ENCODE data around the gene EXOC3L2.

DNA sequence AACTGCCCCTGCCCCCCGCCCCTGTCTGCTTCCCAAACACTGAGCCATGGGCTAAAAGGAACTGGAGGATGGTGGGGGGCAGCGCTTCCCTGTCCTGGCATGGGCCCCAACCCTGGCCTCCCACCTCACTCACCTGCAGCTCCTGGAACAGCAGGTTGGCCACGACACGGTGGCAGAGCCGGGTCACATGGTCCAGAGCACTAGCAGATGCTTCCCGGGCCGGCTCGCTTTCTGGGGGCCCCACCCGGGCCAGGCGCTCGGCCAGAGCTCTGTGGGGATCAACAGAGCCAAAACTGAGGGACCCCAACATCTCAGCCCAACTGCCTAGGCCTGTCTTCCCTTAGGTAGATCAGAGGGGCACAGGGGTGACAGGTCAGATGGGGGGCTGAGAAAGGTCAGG, 20.6 kb downstream of the EXOC3L2 start:
- no peak for TF ChIP-seq POLR2A (IDR thresholded peaks at IDR 0.05; ENCODE audit: low read length)
- no peak for TF ChIP-seq GATA1 (IDR thresholded peaks at IDR 0.05; ENCODE audit: low read depth, low read length)
